Stimulated activated CD4-positive, alpha-beta T cell treated with anti-CD3 and anti-CD28 coated beads, Interleukin-15, amount 100 ng/mL, for 1 hour (primary cell): ENCODE data around the gene ZSWIM8.

Experiments
- DNase-seq, 2 donors: peaks; one replicate each; pipeline ENCODE4 v3.0.0-alpha.2; 2020; ENCODE audit warnings: low read depth in 1 of 2, low spot score in 1 of 2

ZSWIM8 gene

GRCh38 chr10:73840403-73841060 lies 55.1 kb downstream of the ZSWIM8 start:
- no peak for DNase-seq

GRCh38 chr10:73841061-73841421 lies 55.6 kb downstream of the ZSWIM8 start:
- DNase-seq, result no peak

- no peak for DNase-seq
These were observed 56.3 kb downstream of the ZSWIM8 start for GRCh38 chr10:73841526-73842285.

GRCh38 chr10:73842349-73842748 lies 56.9 kb downstream of the ZSWIM8 start:
- no peak for DNase-seq

- no peak for DNase-seq
These were observed 57.9 kb downstream of the ZSWIM8 start for GRCh38 chr10:73843261-73843660.

- DNase-seq, result no peak
These were observed 61.6 kb downstream of the ZSWIM8 start for GRCh38 chr10:73847031-73847430.

GRCh38 chr10:73848821-73849489 lies 63.5 kb downstream of the ZSWIM8 start:
- peak; percentile 80 to 89 for DNase-seq

- DNase-seq, result no peak
These were observed 64.8 kb downstream of the ZSWIM8 start for GRCh38 chr10:73850211-73850610.

- no peak for DNase-seq
These were observed 65.6 kb downstream of the ZSWIM8 start for GRCh38 chr10:73850863-73851461.
